Breast epithelium (tissue), 4 donors: Measurements from ENCODE around the gene TCOF1. TPM values are rescaled to one million over a fixed set of nuclear protein-coding genes. Genes with fewer than 3 reads are reported as not detected.

Source experiments
- DNase-seq, 2 donors: peaks; one replicate each; pipeline ENCODE4 v3.0.0-alpha.2; 2019; ENCODE audit warnings: low spot score in 2 of 2
- H3K27ac ChIP-seq, 2 donors: fragments of 200-600 bp; sonication (generic) in 1 of 2; one replicate each; pipeline ENCODE4 v1.5.1; 2016 to 2019; ENCODE audit warnings: mild to moderate bottlenecking in 1 of 2
- H3K27me3 ChIP-seq, 2 donors: fragments of 200-600 bp; sonication (generic) in 1 of 2; one replicate each; pipeline versions ENCODE4 v1.5.1 to v1.6.0; 2017 to 2019; ENCODE audit warnings: control low read depth in 1 of 2, mild to moderate bottlenecking in 1 of 2
- H3K36me3 ChIP-seq: fragments of 200-600 bp; one replicate; pipeline ENCODE4 v1.5.1; 2019
- H3K4me1 ChIP-seq, 2 donors: fragments of 200-600 bp; sonication (generic); one replicate each; pipeline ENCODE4 v1.5.1; 2016 to 2019; ENCODE audit warnings: control low read depth in 1 of 2
- H3K4me3 ChIP-seq, 3 donors: fragments of 200-600 bp; sonication (generic); 1 replicate in 2 of 3; 2 replicates in 1 of 3; pipeline ENCODE4 v1.5.1; 2016 to 2019; ENCODE audit warnings: mild to moderate bottlenecking in 3 of 3, moderate library complexity in 2 of 3
- H3K9me3 ChIP-seq, 2 donors: fragments of 200-600 bp; sonication (generic) in 1 of 2; one replicate each; pipeline ENCODE4 v1.5.1; 2016 to 2019; ENCODE audit warnings: control low read depth in 1 of 2
- CTCF ChIP-seq, 3 donors: fragments of 450-650 bp; IDR thresholded peaks; one replicate each; pipeline ENCODE4 v1.5.1; 2016 to 2017; ENCODE audit warnings: antibody characterized with exemption in 3 of 3, mild to moderate bottlenecking in 3 of 3, moderate library complexity in 3 of 3
- POLR2A ChIP-seq: fragments of 450-650 bp; IDR thresholded peaks from one replicate; pipeline ENCODE4 v1.6.1; 2016; ENCODE audit warnings: antibody characterized with exemption, mild to moderate bottlenecking, moderate library complexity
- POLR2AphosphoS5 ChIP-seq, 3 donors: sonication (generic); formaldehyde crosslinking; IDR thresholded peaks; one replicate each; pipeline ENCODE4 v1.6.1; 2017; ENCODE audit warnings: antibody characterized with exemption in 3 of 3
- intact Hi-C: fragments of 100-400 bp; cut with DNase I; formaldehyde crosslinking; loops from one replicate; pipeline ENCODE4 v1.15.1; 2023; ENCODE audit warnings: low total_unique reads
- total RNA-seq, 3 donors: library from RNA; depleted of rRNA; stranded (reverse); fragments of >200 nt; gene quantifications; one replicate each; pipeline ENCODE4 v1.1.0, GENCODE V29; 2016

The TCOF1 gene
- total RNA-seq, 3 donors from 2014 or later: 20.6 to 37.7 (median 36.1) TPM

DNA sequence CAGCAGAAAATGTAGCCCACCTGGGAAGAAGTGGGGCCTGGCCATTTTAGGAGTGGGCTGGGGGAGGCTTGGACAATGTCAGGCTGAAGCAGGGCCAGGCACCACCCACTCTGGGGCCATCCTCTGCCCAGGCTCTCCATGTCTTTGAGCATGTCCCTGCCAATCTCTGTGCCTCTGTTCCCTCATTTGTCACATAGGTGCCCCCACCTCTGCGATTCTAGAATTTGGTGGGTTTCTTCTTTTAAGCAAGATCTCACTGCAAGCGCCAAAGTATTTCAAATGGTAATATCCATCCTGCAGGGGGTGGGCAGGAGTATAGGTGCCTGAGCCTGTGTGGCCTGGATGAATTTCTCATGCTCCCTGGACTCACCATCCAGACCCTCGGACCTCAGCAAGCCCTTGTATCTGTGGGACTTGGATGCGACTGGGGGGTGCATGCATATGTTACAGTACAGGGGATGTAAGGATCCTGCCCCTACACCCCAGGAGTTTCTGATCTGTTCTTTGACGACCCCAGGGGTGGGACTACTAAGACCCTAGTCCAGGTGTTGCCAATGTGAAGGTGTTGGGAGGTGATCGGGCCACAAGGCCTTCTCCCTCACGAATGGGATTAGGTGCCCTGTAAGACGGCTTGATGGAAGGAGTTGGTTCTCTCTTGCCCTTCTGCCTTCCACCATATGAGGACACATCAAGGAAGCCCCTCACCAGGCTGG lies 50.9 kb downstream of the TCOF1 start:
- no peaks in the 10 kb centered on the region for H3K27me3 ChIP-seq
- no peak for DNase-seq
- intact Hi-C loops: no loop called here
- peak overlapping the region in 1 of 2 donors; percentile 43 for H3K27ac ChIP-seq
- H3K4me1 ChIP-seq: peaks cover 0 to 6% of the 10 kb centered on the region in 2 donors
- peak overlapping the region in 1 of 3 donors; percentile 15 for H3K4me3 ChIP-seq
- no peaks in the 10 kb centered on the region for H3K9me3 ChIP-seq
- no peaks in the 10 kb centered on the region for H3K36me3 ChIP-seq
- no peak for TF ChIP-seq POLR2A
- TF ChIP-seq CTCF (IDR thresholded peaks at IDR 0.05): no peak
- no peak for TF ChIP-seq POLR2AphosphoS5 (IDR thresholded peaks at IDR 0.05)

- Histone ChIP-seq H3K4me1 (peaks cover 0 to 6% of the 10 kb centered on the region in 2 donors), H3K9me3 (no peaks in the 10 kb centered on the region), H3K27me3 (no peaks in the 10 kb centered on the region), H3K27ac (peak overlapping the region; percentile 88 to 91), H3K36me3 (no peaks in the 10 kb centered on the region), H3K4me3 (peak overlapping the region; percentile 19 to 60 (median 59))
- DNase-seq: peak; percentile 64 to 86
- TF ChIP-seq CTCF (IDR thresholded peaks at IDR 0.05): no peak
- no peak for TF ChIP-seq POLR2AphosphoS5 (IDR thresholded peaks at IDR 0.05)
- TF ChIP-seq POLR2A: no peak
- intact Hi-C loops: no loop called here
These were observed 52.4 kb downstream of the TCOF1 start for GRCh38 chr5:150409638-150410523.

DNA sequence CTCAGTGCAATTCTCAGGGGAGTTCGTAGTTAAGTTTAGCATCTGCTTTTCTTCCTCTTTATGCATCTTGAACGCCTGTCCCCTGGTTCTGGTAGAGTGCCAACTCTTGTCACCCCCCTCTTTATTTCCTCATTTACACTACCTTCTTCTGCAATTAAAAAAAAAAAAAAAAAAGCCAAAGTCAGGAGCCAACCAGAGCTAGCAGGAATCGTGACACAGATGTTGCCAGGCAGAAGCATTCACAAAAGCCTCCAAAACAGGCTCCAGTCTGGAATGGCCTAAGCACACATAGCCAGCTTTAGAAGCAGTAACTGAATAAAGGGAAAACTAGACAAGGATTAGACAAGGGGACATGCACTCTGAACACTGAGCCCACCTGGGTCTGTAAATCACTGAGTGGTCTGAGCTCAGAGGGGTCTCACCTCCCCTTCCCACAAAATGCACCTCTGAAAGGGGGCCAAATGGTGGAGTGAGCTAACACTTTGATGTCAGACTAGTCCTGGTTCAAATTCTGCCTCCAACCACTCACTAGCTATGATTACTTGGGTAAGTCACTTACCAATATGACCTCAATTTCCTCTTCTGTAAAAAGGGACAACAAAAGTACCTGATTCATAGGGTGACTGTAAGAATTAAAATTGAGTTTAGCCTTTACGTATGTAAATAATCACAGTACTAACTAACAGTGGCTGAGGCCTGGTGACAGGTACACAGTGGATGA lies 53.2 kb downstream of the TCOF1 start:
- Histone ChIP-seq H3K27me3 (no peaks in the 10 kb centered on the region), H3K9me3 (no peaks in the 10 kb centered on the region), H3K4me1 (peaks cover 0 to 6% of the 10 kb centered on the region in 2 donors), H3K27ac (peak overlapping the region; percentile 88 to 91), H3K4me3 (peak overlapping the region; percentile 45 to 77 (median 60)), H3K36me3 (no peaks in the 10 kb centered on the region)
- TF ChIP-seq CTCF (IDR thresholded peaks at IDR 0.05): no peak
- intact Hi-C loops: no loop called here
- peak in 1 of 2 donors; percentile 70 for DNase-seq

DNA sequence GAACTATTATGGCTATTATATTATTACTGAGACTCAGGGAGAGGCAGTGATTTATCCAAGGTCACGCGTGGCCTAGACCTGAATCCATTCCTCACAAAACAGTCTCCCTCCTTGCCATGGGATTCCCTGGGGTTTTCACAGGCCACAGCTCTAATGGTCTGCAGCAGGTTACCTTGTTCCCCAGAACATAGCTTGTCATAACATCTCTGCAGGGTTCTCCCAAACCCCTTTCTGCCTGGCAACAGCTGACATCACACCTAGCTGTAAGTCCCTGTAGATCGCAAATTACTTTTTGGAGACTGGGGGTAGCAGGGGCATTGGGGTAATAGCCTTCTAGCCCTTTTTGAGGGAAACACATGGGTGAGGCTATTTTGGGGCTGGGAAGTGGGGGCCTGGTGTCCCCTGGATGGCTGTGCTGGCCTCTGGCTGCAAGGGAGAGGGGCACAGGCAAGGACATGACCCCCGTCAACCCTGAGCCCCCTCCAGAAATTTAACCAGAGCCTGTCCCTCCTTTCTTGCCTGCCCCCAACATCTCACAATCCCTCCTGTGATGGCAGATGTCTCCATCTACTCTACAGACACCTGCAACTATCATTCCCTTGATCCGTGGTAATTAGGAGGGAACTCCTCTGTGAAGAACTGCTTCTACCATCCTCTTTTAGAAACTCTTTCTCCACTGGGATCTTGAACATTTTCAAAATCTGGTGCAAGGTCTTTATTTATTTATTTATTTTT lies 53.9 kb downstream of the TCOF1 start:
- H3K36me3 ChIP-seq: no peaks in the 10 kb centered on the region
- no peaks in the 10 kb centered on the region for H3K9me3 ChIP-seq
- peak overlapping the region; percentile 71 to 88 for H3K27ac ChIP-seq
- DNase-seq: no peak
- TF ChIP-seq POLR2AphosphoS5 (IDR thresholded peaks at IDR 0.05) (no peak), POLR2A (no peak), CTCF (IDR thresholded peaks at IDR 0.05) (no peak)
- no peaks in the 10 kb centered on the region for H3K27me3 ChIP-seq
- peak overlapping the region; percentile 45 to 77 (median 60) for H3K4me3 ChIP-seq
- H3K4me1 ChIP-seq: peaks cover 0 to 6% of the 10 kb centered on the region in 2 donors
- intact Hi-C loops: no loop called here
